Activated CD8-positive, alpha-beta memory T cell treated with anti-CD3 and anti-CD28 coated beads for 4 hours (primary cell): ENCODE results near the gene MORN5.

Experiments
- DNase-seq, 2 donors: peaks; one replicate each; pipeline ENCODE4 v3.0.0-alpha.2; 2020; ENCODE audit warnings: low read depth in 2 of 2

MORN5 gene

GRCh38 chr9:122143876-122144405, 15.8 kb upstream of the MORN5 start:
- no peak for DNase-seq

DNA sequence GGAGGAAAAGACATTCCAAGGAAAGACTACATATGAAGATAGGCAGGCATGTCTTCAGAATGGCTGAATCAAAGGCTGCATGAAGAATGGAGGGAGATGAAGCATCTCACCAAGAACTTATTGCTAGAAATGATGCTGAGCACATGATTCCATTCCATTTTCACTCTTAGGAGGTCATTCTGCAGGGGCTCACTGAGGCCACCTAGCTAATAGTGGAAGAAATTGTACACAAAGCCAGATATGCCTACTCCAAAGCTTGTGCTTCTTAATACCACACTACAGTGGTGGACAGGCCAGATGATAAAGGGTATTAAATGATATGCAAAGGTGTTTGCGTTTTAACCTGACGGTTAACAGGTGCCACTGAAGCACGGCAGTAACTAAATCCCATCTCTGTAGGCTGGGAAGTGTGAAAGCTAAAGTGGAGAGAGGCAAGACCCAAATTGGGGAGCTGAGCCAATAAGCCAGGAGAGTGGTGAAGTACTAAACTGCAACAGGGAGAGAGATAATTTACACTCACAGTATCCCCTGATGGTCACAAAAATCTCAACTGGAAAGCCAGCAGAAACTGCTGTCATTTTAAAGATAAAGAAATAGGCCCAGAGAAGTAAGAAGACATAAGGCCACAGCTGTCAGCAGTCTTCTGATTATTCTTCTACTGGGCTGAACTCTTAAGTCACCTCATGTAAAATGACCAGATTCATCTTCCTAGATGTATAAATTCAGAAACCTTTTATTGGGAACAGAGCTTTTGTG, 14.7 kb upstream of the MORN5 start:
- DNase-seq = no peak

GRCh38 chr9:122145592-122145863, 14.2 kb upstream of the MORN5 start:
- DNase-seq = no peak

GRCh38 chr9:122151267-122151828, 8.4 kb upstream of the MORN5 start:
- DNase-seq = no peak

DNA sequence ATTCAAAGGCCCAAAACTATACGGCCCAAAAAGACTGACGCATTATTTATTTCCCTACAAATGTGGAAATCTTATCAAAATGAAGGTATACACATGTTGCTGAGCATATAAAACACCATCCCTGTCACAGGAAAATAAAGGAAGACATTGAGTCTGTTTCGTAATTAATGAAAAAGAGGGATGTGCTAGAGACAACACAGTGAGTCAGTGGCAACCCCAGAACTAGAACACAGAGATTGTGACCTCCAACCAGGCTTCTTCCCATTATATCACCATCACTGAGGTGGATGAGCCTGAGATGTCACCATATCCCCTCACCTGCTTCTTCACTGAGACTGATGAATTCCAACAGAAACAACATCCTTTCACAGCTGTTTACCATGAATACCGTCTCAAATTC, 3.9 kb upstream of the MORN5 start:
- DNase-seq = no peak

DNA sequence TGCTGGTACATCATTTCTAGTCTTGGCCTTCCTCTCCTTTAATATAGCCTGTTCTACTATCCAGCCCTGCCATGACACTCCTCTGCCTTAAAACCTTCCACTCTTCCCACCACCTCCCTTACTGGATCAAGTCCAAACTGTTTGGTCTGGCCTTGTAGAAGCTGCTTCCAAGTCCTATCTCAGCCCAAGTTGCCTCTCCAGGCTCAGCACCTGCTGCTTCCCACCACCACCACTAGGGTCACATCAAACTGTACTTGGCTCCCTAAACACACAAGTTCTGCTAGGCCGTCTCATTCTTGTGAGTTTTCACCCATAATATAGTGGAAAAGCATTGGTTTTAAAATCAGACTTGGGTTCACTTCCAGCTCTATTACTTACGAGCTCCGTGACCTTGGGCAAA, 1.5 kb upstream of the MORN5 start:
- DNase-seq = no peak

GRCh38 chr9:122159925-122160246, 178 bp downstream of the MORN5 start:
- DNase-seq = no peak

DNA sequence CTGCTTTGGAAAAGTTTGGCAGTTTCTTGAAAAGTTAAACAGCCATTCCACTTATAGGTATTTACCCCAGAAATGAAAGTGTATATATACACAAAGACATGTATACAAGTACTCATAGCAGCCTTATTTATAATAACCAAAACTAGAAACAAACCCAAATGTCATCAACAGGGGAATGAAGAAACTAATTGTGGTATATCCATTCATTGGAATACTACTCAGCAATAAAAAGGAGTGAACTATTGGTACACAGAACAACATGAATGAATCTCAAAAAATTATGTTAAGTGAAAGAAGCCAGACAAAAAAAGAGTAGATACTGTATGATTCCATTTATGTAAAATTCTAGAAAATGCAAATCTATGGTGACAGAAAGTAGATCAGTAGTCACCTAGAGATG, 2.7 kb downstream of the MORN5 start:
- no peak for DNase-seq

DNA sequence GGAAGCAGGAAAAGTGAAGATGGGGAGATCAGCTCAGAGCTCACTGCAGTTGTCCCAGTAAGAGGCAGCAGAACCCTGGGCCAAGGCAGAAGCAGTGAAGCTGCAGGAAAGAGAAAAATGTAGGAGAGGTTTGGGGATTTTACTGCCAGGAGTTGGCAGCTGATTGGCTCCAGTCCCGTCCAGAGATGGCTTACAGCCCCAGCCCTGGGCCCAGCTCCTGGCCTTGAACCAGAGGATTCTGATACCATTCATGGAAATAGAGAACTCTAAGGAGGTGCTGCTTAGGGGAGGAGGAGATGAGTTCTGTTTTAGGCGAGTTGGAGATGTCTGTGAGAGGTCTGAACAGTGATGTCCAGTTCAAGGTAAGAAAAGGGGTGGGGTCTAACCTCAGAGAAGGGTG, 4.6 kb downstream of the MORN5 start:
- DNase-seq = no peak

DNA sequence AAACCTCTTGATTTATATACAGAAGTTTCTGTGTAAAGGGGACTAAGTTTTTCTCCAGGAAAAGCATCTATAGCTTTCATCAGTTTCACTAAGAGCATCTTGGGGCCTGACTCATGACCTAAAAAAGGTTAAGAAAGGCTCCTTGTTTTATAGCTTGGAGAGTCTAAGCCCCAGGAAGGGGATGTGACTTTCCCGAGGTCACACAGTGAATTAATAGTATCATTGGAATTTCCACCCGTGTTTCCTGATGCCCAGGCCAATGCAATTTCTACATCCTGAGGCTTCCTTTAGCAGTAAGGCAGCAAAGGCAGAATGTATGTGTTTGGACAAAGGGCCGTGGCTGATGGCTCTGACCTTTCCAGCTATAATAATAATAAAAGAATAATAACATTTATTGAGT, 8.6 kb downstream of the MORN5 start:
- no peak for DNase-seq

DNA sequence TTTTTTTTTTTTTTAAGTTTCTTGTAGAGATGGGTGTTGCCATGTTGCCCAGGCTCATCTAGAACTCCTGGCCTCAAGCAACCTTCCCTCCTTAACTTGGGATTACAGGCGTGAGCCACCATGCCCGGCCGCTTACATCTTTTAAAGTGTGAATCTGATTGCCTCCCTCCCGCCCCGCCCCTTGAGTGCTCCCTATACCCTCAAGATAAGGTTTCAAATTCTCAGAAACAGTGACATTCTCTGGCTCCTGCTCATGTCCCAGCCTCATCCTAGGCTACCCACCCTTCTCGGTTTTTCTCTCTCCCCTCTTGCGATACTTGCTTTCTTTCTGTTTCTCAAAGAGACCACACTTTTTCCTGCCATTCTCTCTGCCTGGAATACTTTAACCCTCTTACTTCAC, 12.4 kb downstream of the MORN5 start:
- no peak for DNase-seq

DNA sequence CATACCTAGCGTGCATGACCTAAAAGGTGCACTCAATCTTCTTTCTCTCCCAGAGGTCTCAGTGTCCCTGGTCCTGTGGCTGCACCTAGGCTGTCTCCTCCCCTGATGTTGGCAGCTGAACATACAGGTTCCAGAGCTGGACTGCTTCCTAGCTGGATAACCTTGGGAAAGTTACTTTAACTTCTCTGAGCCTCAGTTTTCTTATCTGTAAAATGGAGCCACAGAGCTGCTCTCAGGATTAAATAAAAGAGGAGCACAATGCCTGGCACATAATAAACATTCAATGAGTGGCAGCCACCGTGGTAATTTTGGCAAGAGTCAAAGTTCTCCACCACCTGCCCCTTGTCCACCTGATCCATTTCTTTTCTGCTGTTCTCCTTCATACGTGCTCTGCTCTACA, 14.0 kb downstream of the MORN5 start:
- DNase-seq = no peak

DNA sequence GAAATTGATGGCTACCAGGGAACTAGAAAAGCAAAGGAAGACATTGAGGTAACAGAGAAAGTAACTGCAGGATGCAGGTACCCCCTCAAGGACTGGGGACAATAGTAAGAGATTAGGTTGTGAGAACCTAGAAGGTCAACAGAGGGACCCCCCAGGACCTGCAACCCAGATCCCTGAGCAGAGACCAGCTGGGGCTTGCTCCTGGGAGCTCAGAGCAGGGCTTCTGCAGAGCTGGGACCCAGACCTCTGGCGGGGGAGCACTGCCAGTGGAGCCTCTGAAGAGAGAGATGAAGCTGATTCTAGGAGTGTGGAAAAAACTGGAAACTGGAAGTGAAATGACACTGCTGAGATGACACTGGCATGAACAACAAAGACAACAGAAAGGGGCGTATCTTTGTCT, 17.2 kb downstream of the MORN5 start:
- DNase-seq = no peak

- no peak for DNase-seq
Measured at GRCh38 chr9:122179054-122179689, 19.5 kb downstream of the MORN5 start.

DNA sequence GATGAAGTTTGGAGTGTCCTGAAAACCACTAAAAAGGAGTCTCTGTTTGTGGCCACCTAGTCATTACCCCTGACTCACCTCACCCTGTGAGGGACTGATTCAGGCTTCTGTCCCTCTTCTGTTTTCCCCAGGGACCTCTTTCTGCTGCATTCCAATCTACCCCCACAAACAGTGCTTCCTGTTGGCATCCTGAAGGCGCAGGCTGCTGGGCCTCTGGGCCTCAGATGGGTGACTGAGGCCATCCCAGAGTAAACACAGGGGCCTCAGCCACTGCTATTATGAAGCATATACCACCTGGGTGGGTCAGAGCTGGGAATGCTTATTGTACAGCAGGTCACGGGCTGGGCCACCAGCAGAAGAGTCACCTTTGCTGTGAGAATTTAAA, 20.0 kb downstream of the MORN5 start:
- no peak for DNase-seq

- DNase-seq = no peak
Measured at GRCh38 chr9:122180633-122181032, 20.9 kb downstream of the MORN5 start.

- no peak for DNase-seq
Measured at GRCh38 chr9:122183501-122183900, 23.8 kb downstream of the MORN5 start.

DNA sequence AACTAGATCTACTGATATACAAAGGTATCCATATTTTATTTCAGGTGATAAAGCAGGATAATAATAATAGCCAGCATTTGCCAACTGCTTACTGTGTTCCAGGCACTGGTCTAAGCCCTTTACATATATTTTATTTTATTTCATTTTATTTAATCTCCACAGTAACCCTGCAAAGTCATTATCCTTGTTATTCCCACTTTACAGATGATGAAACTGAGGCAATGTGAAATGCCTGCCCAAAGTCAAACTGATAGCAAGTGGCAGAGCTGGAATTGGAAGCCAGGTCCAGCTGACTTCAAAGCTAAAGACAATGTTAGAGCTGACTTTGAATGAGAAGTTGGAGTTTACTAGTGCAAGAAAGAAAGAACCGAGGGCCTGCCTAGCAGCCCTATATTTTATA, 24.8 kb downstream of the MORN5 start:
- no peak for DNase-seq

DNA sequence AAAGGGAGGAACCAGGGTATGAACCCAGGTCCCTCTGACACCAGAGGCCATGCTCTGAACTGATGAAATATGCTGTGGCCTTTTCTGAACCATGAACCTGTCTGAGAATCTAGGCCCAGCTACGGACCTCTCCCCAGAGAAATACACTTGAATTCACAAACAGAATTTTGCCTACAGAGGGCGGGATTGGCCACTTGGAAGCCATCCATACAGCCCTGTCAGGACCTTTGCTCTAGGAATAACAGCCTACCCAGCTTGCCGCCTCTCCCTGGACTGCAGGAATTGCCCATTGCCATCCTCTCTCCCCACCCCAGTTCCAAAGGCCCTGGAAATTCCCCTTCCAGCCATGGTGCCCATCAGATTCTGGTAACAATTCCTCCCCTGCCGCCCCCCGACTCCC, 26.6 kb downstream of the MORN5 start:
- no peak for DNase-seq

GRCh38 chr9:122186777-122187470, 27.2 kb downstream of the MORN5 start:
- no peak for DNase-seq

DNA sequence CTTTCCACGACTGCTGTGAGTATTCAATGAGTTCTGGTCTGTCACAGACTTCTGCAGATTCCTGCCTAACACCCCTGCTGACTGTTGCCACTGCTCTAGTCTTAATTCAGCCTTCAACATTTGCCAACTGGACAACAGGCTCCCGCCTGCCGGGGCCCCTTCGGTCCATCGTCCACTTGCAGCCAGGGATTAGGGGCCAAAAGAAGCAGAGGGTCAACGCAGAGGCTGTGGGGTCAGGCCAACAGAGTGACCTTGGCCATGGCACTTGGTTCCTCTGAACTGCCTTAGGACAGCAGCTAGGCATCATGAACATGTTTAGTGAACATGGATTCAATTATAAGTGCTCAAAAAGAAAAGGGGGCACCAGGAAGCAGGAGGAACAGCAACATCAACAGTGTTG, 28.7 kb downstream of the MORN5 start:
- DNase-seq = no peak

DNA sequence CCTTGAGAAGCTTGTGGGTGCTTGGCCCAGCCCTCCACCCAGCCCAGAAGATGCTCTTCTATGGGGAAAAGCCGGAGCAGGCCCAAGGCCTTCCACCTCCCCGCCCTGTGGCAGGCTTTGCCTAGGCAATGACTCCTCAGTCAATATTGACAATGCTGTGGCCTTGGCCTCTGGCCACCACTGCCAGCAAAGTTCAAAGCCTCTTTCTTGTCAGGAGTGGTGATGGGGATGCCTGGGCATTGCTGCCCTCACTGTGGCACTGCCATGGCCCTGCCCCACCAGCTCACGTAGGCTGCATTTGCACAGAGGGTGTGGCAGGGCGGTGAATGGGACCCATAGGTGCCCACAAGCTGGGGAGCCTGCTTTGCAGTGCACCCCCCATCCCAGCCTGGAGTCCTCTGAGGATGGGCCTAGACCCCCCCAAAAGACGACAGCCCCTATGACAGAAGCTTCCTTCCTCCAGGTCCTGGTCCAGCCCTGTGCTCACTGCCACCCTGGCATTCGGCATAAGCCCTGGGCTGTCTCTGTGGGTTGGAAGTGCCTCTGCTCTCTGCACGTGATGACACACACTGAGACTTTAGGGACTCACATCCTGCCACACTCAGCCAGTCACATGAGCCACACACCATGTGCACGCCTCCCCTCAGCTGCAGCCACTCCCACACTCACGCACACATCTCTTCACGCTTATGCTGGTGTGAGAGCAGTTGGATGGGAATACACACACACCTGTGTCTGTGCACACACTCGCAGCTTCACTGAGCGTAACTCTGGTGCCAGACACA, 31.1 kb downstream of the MORN5 start:
- no peak for DNase-seq
